ENCODE data around the gene AHRR. TPM values are rescaled to one million over a fixed set of nuclear protein-coding genes. Genes with fewer than 3 reads are reported as not detected.
"Not testable (repeated sequence)": the region's sequence is repeated elsewhere in the genome, so short reads cannot be mapped to it uniquely, and the experiment has no call there.

Gene AHRR
- total and polyA plus RNA-seq, 9 of the 15 experiments (the other 6 are each of a cell fraction or from before 2014, with no cell fraction given) = 0.06 to 1.6 (median 0.75) TPM; not detected in 1

- intact Hi-C loops (cut with micrococcal nuclease); H3K27me3 ChIP-seq (ENCODE audit: control insufficient read depth in 2 of 2, insufficient read depth in 2 of 2, low read length in 2 of 2); H3K4me1 ChIP-seq (replicated peaks in 1 of 2; ENCODE audit: control insufficient read depth in 2 of 2, insufficient read depth in 2 of 2, low read length in 2 of 2); H3K4me3 ChIP-seq; CTCF ChIA-PET (ENCODE audit: low intra/inter-chr PET ratio); H3K9me3 ChIP-seq (replicated peaks; ENCODE audit: control insufficient read depth, insufficient read depth, low read depth, low read length); ATAC-seq; H3K27ac ChIP-seq (ENCODE audit: extremely low read depth, low read depth, low read length); H3K9ac ChIP-seq (ENCODE audit: insufficient read depth in 1 of 2, low read depth in 2 of 2, low read length in 2 of 2); POLR2A ChIA-PET; H3K4me2 ChIP-seq (ENCODE audit: insufficient read depth, low read length); H3K9me1 ChIP-seq (ENCODE audit: control insufficient read depth, insufficient read depth, low read length); H4K20me1 ChIP-seq (replicated peaks; ENCODE audit: control insufficient read depth, insufficient read depth, low read length); BruUV-seq (replicated peaks); H2AFZ ChIP-seq (ENCODE audit: low read depth, low read length); DNase-seq (ENCODE audit: extremely low read depth in 1 of 4, low spot score in 3 of 4); FAIRE-seq: not testable (repeated sequence)
- Histone ChIP-seq H3K79me2 (ENCODE audit: control insufficient read depth, insufficient read depth, low read length) (peaks cover 30% of the 10 kb centered on the region), H3K36me3 (ENCODE audit: control insufficient read depth, insufficient read depth, low read length) (peaks cover 24% of the 10 kb centered on the region; the same call in 2 of the 3 replicates)
- in situ Hi-C loops (cut with MboI) = loop anchor here (5.0 kb wide), 1 partner anchor 1321 kb away; no protein-coding TSS in a partner anchor
- 93% methylated on average over 8 of the region's 10 CpGs for WGBS (ENCODE audit: insufficient coverage, low coverage, missing lambda C conversion rate)
Observed at GRCh38 chr5:291345-291744, 30.2 kb upstream of the AHRR start.

GRCh38 chr5:294788-295187, 26.7 kb upstream of the AHRR start:
- CTCF ChIA-PET (ENCODE audit: low intra/inter-chr PET ratio); DNase-seq (ENCODE audit: extremely low read depth in 1 of 4, low spot score in 3 of 4); H3K79me2 ChIP-seq (ENCODE audit: control insufficient read depth, insufficient read depth, low read length); intact Hi-C loops (cut with micrococcal nuclease); POLR2A ChIA-PET; H3K27ac ChIP-seq (ENCODE audit: extremely low read depth, low read depth, low read length); H3K4me3 ChIP-seq; H3K27me3 ChIP-seq (ENCODE audit: control insufficient read depth in 2 of 2, insufficient read depth in 2 of 2, low read length in 2 of 2); H3K4me1 ChIP-seq (replicated peaks in 1 of 2; ENCODE audit: control insufficient read depth in 2 of 2, insufficient read depth in 2 of 2, low read length in 2 of 2); ATAC-seq; H3K9me3 ChIP-seq (replicated peaks; ENCODE audit: control insufficient read depth, insufficient read depth, low read depth, low read length); BruUV-seq (replicated peaks); H2AFZ ChIP-seq (ENCODE audit: low read depth, low read length); H3K4me2 ChIP-seq (ENCODE audit: insufficient read depth, low read length); FAIRE-seq; H4K20me1 ChIP-seq (replicated peaks; ENCODE audit: control insufficient read depth, insufficient read depth, low read length); H3K9ac ChIP-seq (ENCODE audit: insufficient read depth in 1 of 2, low read depth in 2 of 2, low read length in 2 of 2); H3K9me1 ChIP-seq (ENCODE audit: control insufficient read depth, insufficient read depth, low read length): not testable (repeated sequence)
- in situ Hi-C loops (cut with MboI) = loop anchor here (5.0 kb wide), 1 partner anchor 1318 kb away; no protein-coding TSS in a partner anchor
- 97% methylated on average over 13 of the region's 17 CpGs for WGBS (ENCODE audit: insufficient coverage, low coverage, missing lambda C conversion rate)
- peaks cover 12% of the 10 kb centered on the region; the same call in 2 of the 3 replicates for H3K36me3 ChIP-seq (ENCODE audit: control insufficient read depth, insufficient read depth, low read length)

- in situ Hi-C loops (cut with MboI) = not testable (repeated sequence)
Observed at GRCh38 chr5:296207-296606, 25.3 kb upstream of the AHRR start.

More at GRCh38 chr5:296207-296606, 25.3 kb upstream of the AHRR start:
- H3K27ac ChIP-seq (ENCODE audit: extremely low read depth, low read depth, low read length); H2AFZ ChIP-seq (ENCODE audit: low read depth, low read length); H3K79me2 ChIP-seq (ENCODE audit: control insufficient read depth, insufficient read depth, low read length); H3K9ac ChIP-seq (ENCODE audit: insufficient read depth in 1 of 2, low read depth in 2 of 2, low read length in 2 of 2); H3K9me1 ChIP-seq (ENCODE audit: control insufficient read depth, insufficient read depth, low read length); BruUV-seq (replicated peaks); intact Hi-C loops (cut with micrococcal nuclease); DNase-seq (ENCODE audit: extremely low read depth in 1 of 4, low spot score in 3 of 4); H3K4me1 ChIP-seq (replicated peaks in 1 of 2; ENCODE audit: control insufficient read depth in 2 of 2, insufficient read depth in 2 of 2, low read length in 2 of 2); CTCF ChIA-PET (ENCODE audit: low intra/inter-chr PET ratio); H3K9me3 ChIP-seq (replicated peaks; ENCODE audit: control insufficient read depth, insufficient read depth, low read depth, low read length); POLR2A ChIA-PET; FAIRE-seq; H3K4me2 ChIP-seq (ENCODE audit: insufficient read depth, low read length); H3K4me3 ChIP-seq; H4K20me1 ChIP-seq (replicated peaks; ENCODE audit: control insufficient read depth, insufficient read depth, low read length); H3K27me3 ChIP-seq (ENCODE audit: control insufficient read depth in 2 of 2, insufficient read depth in 2 of 2, low read length in 2 of 2); ATAC-seq: not testable (repeated sequence)
- peaks cover 12% of the 10 kb centered on the region; the same call in 2 of the 3 replicates for H3K36me3 ChIP-seq (ENCODE audit: control insufficient read depth, insufficient read depth, low read length)
- 75% methylated on average over 8 of the region's 10 CpGs for WGBS (ENCODE audit: insufficient coverage, low coverage, missing lambda C conversion rate)
